HEK293 (cell line): Measurements from ENCODE around the gene VEGFB.

ENCODE experiments used
- GFI1B ChIP-seq: fragments of 450-650 bp; formaldehyde crosslinking; IDR thresholded peaks from 2 replicates; pipeline ENCODE4 v1.5.1; 2016; ENCODE audit warnings: missing biosample characterization, missing genetic modification characterization
- HOXD13 ChIP-seq: sonication (generic); formaldehyde crosslinking; IDR thresholded peaks from 2 replicates; pipeline ENCODE4 v1.8.0; 2022; ENCODE audit warnings: missing genetic modification reagents, borderline replicate concordance
- KLF1 ChIP-seq: fragments of 450-650 bp; formaldehyde crosslinking; IDR thresholded peaks from 2 replicates; pipeline ENCODE4 v1.5.1; 2016; ENCODE audit warnings: missing biosample characterization, missing genetic modification characterization
- KLF10 ChIP-seq: fragments of 450-650 bp; IDR thresholded peaks from 2 replicates; pipeline ENCODE4 v1.5.1; 2018; ENCODE audit warnings: missing biosample characterization, mild to moderate bottlenecking, missing genetic modification characterization
- MEIS1 ChIP-seq: sonication (generic); formaldehyde crosslinking; IDR thresholded peaks from 2 replicates; pipeline ENCODE4 v1.8.1; 2022; ENCODE audit warnings: missing genetic modification reagents, mild to moderate bottlenecking, borderline replicate concordance
- SCRT1 ChIP-seq: fragments of 450-650 bp; formaldehyde crosslinking; IDR thresholded peaks from 2 replicates; pipeline ENCODE4 v1.5.1; 2016; ENCODE audit warnings: missing biosample characterization, missing genetic modification characterization, borderline replicate concordance
- SCRT2 ChIP-seq: fragments of 450-650 bp; formaldehyde crosslinking; IDR thresholded peaks from 2 replicates; pipeline ENCODE4 v1.5.1; 2016; ENCODE audit warnings: missing biosample characterization, missing genetic modification characterization
- SP7 ChIP-seq: fragments of 450-650 bp; formaldehyde crosslinking; IDR thresholded peaks from 2 replicates; pipeline ENCODE4 v1.5.1; 2016; ENCODE audit warnings: missing biosample characterization, missing genetic modification characterization
- TRIM28 ChIP-seq: IDR thresholded peaks from 2 replicates; pipeline ENCODE4 v1.6.1; 2011; ENCODE audit warnings: low read length, control low read depth, borderline replicate concordance
- ZBTB26 ChIP-seq: fragments of 450-650 bp; formaldehyde crosslinking; optimal IDR thresholded peaks from 2 replicates; pipeline ENCODE3; 2016; ENCODE audit warnings: missing biosample characterization, mild to moderate bottlenecking, missing genetic modification characterization
- ZBTB48 ChIP-seq: fragments of 450-650 bp; formaldehyde crosslinking; IDR thresholded peaks from 2 replicates; pipeline ENCODE4 v1.5.1; 2016; ENCODE audit warnings: missing biosample characterization, missing genetic modification characterization
- ZFHX2 ChIP-seq: fragments of 450-650 bp; formaldehyde crosslinking; conservative IDR thresholded peaks from 2 replicates; pipeline ENCODE4 v1.5.1; 2016; ENCODE audit warnings: missing biosample characterization, missing genetic modification characterization
- ZNF121 ChIP-seq: fragments of 450-650 bp; formaldehyde crosslinking; IDR thresholded peaks from 2 replicates; pipeline ENCODE4 v1.5.1; 2016; ENCODE audit warnings: missing biosample characterization, missing genetic modification characterization
- ZNF133 ChIP-seq: fragments of 450-650 bp; formaldehyde crosslinking; IDR thresholded peaks from 2 replicates; pipeline ENCODE4 v1.5.1; 2016; ENCODE audit warnings: missing biosample characterization, missing genetic modification characterization
- ZNF140 ChIP-seq: fragments of 450-650 bp; formaldehyde crosslinking; IDR thresholded peaks from 2 replicates; pipeline ENCODE4 v1.5.1; 2016; ENCODE audit warnings: missing biosample characterization, missing genetic modification characterization
- ZNF157 ChIP-seq: fragments of 450-650 bp; formaldehyde crosslinking; IDR thresholded peaks from 2 replicates; pipeline ENCODE4 v1.5.1; 2016; ENCODE audit warnings: missing biosample characterization, missing genetic modification characterization
- ZNF202 ChIP-seq: fragments of 450-650 bp; formaldehyde crosslinking; IDR thresholded peaks from 2 replicates; pipeline ENCODE4 v1.5.1; 2016; ENCODE audit warnings: missing biosample characterization, missing genetic modification characterization, borderline replicate concordance
- ZNF211 ChIP-seq: fragments of 450-650 bp; formaldehyde crosslinking; IDR thresholded peaks from 2 replicates; pipeline ENCODE4 v1.5.1; 2016; ENCODE audit warnings: low read depth, missing biosample characterization, missing genetic modification characterization
- ZNF24 ChIP-seq: fragments of 450-650 bp; formaldehyde crosslinking; IDR thresholded peaks from 2 replicates; pipeline ENCODE4 v1.5.1; 2016; ENCODE audit warnings: missing biosample characterization, missing genetic modification characterization
- ZNF335 ChIP-seq: fragments of 450-650 bp; formaldehyde crosslinking; conservative IDR thresholded peaks from 2 replicates; pipeline ENCODE4 v1.5.1; 2016; ENCODE audit warnings: missing biosample characterization, missing genetic modification characterization
- ZNF341 ChIP-seq: fragments of 450-650 bp; formaldehyde crosslinking; IDR thresholded peaks from 2 replicates; pipeline ENCODE4; 2016; ENCODE audit warnings: low read depth, missing biosample characterization, missing genetic modification characterization
- ZNF416 ChIP-seq: fragments of 450-650 bp; formaldehyde crosslinking; IDR thresholded peaks from 2 replicates; pipeline ENCODE4 v1.5.1; 2016; ENCODE audit warnings: missing biosample characterization, missing genetic modification characterization
- ZNF423 ChIP-seq: fragments of 450-650 bp; formaldehyde crosslinking; IDR thresholded peaks from 2 replicates; pipeline ENCODE4 v1.5.1; 2016; ENCODE audit warnings: missing biosample characterization, missing genetic modification characterization
- ZNF433 ChIP-seq: fragments of 450-650 bp; formaldehyde crosslinking; IDR thresholded peaks from 2 replicates; pipeline ENCODE4 v1.5.1; 2016; ENCODE audit warnings: missing biosample characterization, missing genetic modification characterization, low read depth
- ZNF510 ChIP-seq: fragments of 450-650 bp; formaldehyde crosslinking; IDR thresholded peaks from 2 replicates; pipeline ENCODE4 v1.5.1; 2018; ENCODE audit warnings: mild to moderate bottlenecking, missing genetic modification characterization, missing biosample characterization; ENCODE audit not compliant: insufficient replicate concordance
- ZNF549 ChIP-seq: fragments of 450-650 bp; IDR thresholded peaks from 2 replicates; pipeline ENCODE4 v1.5.1; 2018; ENCODE audit warnings: missing biosample characterization, missing genetic modification characterization, mild to moderate bottlenecking, inconsistent platforms, moderate library complexity
- ZNF610 ChIP-seq: fragments of 450-650 bp; formaldehyde crosslinking; IDR thresholded peaks from 2 replicates; pipeline ENCODE4 v1.5.1; 2016; ENCODE audit warnings: missing biosample characterization, missing genetic modification characterization, borderline replicate concordance
- ZNF654 ChIP-seq: fragments of 450-650 bp; formaldehyde crosslinking; IDR thresholded peaks from 2 replicates; pipeline ENCODE4 v1.5.1; 2016; ENCODE audit warnings: low read depth, missing biosample characterization, missing genetic modification characterization
- ZNF670 ChIP-seq: fragments of 450-650 bp; formaldehyde crosslinking; IDR thresholded peaks from 2 replicates; pipeline ENCODE4 v1.5.1; 2016; ENCODE audit warnings: missing biosample characterization, missing genetic modification characterization, low read depth
- ZNF701 ChIP-seq: fragments of 450-650 bp; formaldehyde crosslinking; IDR thresholded peaks from 2 replicates; pipeline ENCODE4 v1.5.1; 2016; ENCODE audit warnings: missing biosample characterization, missing genetic modification characterization
- ZNF707 ChIP-seq: fragments of 450-650 bp; formaldehyde crosslinking; IDR thresholded peaks from 2 replicates; pipeline ENCODE4 v1.5.1; 2016; ENCODE audit warnings: missing biosample characterization, missing genetic modification characterization
- ZNF76 ChIP-seq: fragments of 450-650 bp; formaldehyde crosslinking; IDR thresholded peaks from 2 replicates; pipeline ENCODE4; 2016; ENCODE audit warnings: low read depth, missing biosample characterization, missing genetic modification characterization, borderline replicate concordance
- ZNF792 ChIP-seq: fragments of 450-650 bp; formaldehyde crosslinking; IDR thresholded peaks from 2 replicates; pipeline ENCODE4 v1.5.1; 2016; ENCODE audit warnings: missing biosample characterization, missing genetic modification characterization
- TF ChIP-seq, protein P1 (sequence below): fragments of 450-650 bp; formaldehyde crosslinking; IDR thresholded peaks from 2 replicates; pipeline ENCODE4 v1.5.1; 2017; ENCODE audit warnings: missing biosample characterization, missing genetic modification characterization
- TF ChIP-seq, protein P2 (sequence below): fragments of 450-650 bp; formaldehyde crosslinking; IDR thresholded peaks from 2 replicates; pipeline ENCODE4 v1.5.1; 2017; ENCODE audit warnings: missing biosample characterization, missing genetic modification characterization

Gene VEGFB

GRCh38 chr11:64225608-64226506 lies 8.5 kb upstream of the VEGFB start, which contains the start of the genes NUDT22 and TRPT1 (continued):
- TF ChIP-seq, protein P1, sequence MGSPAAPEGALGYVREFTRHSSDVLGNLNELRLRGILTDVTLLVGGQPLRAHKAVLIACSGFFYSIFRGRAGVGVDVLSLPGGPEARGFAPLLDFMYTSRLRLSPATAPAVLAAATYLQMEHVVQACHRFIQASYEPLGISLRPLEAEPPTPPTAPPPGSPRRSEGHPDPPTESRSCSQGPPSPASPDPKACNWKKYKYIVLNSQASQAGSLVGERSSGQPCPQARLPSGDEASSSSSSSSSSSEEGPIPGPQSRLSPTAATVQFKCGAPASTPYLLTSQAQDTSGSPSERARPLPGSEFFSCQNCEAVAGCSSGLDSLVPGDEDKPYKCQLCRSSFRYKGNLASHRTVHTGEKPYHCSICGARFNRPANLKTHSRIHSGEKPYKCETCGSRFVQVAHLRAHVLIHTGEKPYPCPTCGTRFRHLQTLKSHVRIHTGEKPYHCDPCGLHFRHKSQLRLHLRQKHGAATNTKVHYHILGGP: no peak
- TF ChIP-seq ZNF202 (tag by site-specific recombination): no peak
- no peak for TF ChIP-seq SP7
- TF ChIP-seq ZNF76 (tag by site-specific recombination): no peak
- no peak for TF ChIP-seq ZNF24
- TF ChIP-seq ZNF549 (tag by site-specific recombination): no peak
- no peak for TF ChIP-seq MEIS1 (CRISPR knock-in tag)
- no peak for TF ChIP-seq ZNF157 (tag by site-specific recombination)
- TF ChIP-seq KLF1 (tag by site-specific recombination): no peak
- no peak for TF ChIP-seq ZNF707 (tag by site-specific recombination)
- TF ChIP-seq GFI1B (tag by site-specific recombination): no peak
- TF ChIP-seq ZNF423 (tag by site-specific recombination): no peak
- TF ChIP-seq ZNF433 (tag by site-specific recombination): no peak
- TF ChIP-seq HOXD13 (CRISPR knock-in tag): no peak
- no peak for TF ChIP-seq ZNF121 (tag by site-specific recombination)
- TF ChIP-seq ZNF140: no peak
- TF ChIP-seq ZNF133 (tag by site-specific recombination): no peak
- TF ChIP-seq ZNF335 (tag by site-specific recombination): peak; percentile 68
- no peak for TF ChIP-seq TRIM28
- TF ChIP-seq ZNF211: no peak
- no peak for TF ChIP-seq ZNF416 (tag by site-specific recombination)
- TF ChIP-seq, protein P2, sequence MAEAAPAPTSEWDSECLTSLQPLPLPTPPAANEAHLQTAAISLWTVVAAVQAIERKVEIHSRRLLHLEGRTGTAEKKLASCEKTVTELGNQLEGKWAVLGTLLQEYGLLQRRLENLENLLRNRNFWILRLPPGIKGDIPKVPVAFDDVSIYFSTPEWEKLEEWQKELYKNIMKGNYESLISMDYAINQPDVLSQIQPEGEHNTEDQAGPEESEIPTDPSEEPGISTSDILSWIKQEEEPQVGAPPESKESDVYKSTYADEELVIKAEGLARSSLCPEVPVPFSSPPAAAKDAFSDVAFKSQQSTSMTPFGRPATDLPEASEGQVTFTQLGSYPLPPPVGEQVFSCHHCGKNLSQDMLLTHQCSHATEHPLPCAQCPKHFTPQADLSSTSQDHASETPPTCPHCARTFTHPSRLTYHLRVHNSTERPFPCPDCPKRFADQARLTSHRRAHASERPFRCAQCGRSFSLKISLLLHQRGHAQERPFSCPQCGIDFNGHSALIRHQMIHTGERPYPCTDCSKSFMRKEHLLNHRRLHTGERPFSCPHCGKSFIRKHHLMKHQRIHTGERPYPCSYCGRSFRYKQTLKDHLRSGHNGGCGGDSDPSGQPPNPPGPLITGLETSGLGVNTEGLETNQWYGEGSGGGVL (tag by site-specific recombination): peak; percentile 77
- no peak for TF ChIP-seq ZNF610 (tag by site-specific recombination)
- no peak for TF ChIP-seq ZNF654 (tag by site-specific recombination)
- TF ChIP-seq SCRT2 (tag by site-specific recombination): no peak
- TF ChIP-seq ZNF701 (tag by site-specific recombination): no peak
- TF ChIP-seq ZNF670 (tag by site-specific recombination): no peak
- peak; percentile 68 for TF ChIP-seq KLF10 (tag by site-specific recombination)
- TF ChIP-seq ZNF792 (tag by site-specific recombination): no peak
- no peak for TF ChIP-seq ZBTB48 (tag by site-specific recombination)
- TF ChIP-seq ZFHX2 (tag by site-specific recombination): peak; percentile 54; the same call in 1 of the 2 replicates
- TF ChIP-seq ZNF341 (tag by site-specific recombination): no peak; the same call in 1 of the 2 replicates
- peak; percentile 36 for TF ChIP-seq ZBTB26 (tag by site-specific recombination)
- no peak for TF ChIP-seq SCRT1 (tag by site-specific recombination)
- no peak for TF ChIP-seq ZNF510 (tag by site-specific recombination)
